Stimulated activated CD8-positive, alpha-beta memory T cell treated with anti-CD3 and anti-CD28 coated beads, Interleukin-15, amount 100 ng/mL, for 4 hours (primary cell): Measurements from ENCODE around the gene MSTO1.
"Not testable (repeated sequence)": the region's sequence is repeated elsewhere in the genome, so short reads cannot be mapped to it uniquely, and the experiment has no call there.

Source experiments
- DNase-seq, 2 donors: peaks; one replicate each; pipeline ENCODE4 v3.0.0-alpha.2; 2020; ENCODE audit warnings: low read depth in 2 of 2

MSTO1 gene

GRCh38 chr1:155609515-155610256 lies at the start of gene MSTO1:
Gene MSTO1 (plus strand): TSS chr1:155610218. CDS start chr1:155610249, 31 bp downstream.
- DNase-seq = peak; percentile 88 to 98

GRCh38 chr1:155561779-155562580 lies 48.0 kb upstream of the MSTO1 start:
- DNase-seq = peak in 1 of 2 donors; percentile 28

GRCh38 chr1:155562581-155563376 lies 47.2 kb upstream of the MSTO1 start, which contains the start of gene ASH1L:
Gene ASH1L (minus strand): TSS chr1:155562803. CDS start chr1:155521519, 41,284 bp downstream.
- peak; percentile 88 to 91 for DNase-seq

GRCh38 chr1:155563377-155564022 lies 46.5 kb upstream of the MSTO1 start:
- DNase-seq = not testable (repeated sequence)

- DNase-seq = no peak
Measured at GRCh38 chr1:155569988-155570592, 39.9 kb upstream of the MSTO1 start.

- DNase-seq = no peak
Measured at GRCh38 chr1:155570593-155570990, 39.4 kb upstream of the MSTO1 start.

GRCh38 chr1:155574077-155574476 lies 35.9 kb upstream of the MSTO1 start:
- no peak for DNase-seq

- DNase-seq = not testable (repeated sequence)
Measured at GRCh38 chr1:155575608-155576007, 34.4 kb upstream of the MSTO1 start.

GRCh38 chr1:155583846-155584245 lies 26.2 kb upstream of the MSTO1 start:
- not testable (repeated sequence) for DNase-seq

- DNase-seq = not testable (repeated sequence)
Measured at GRCh38 chr1:155589282-155589681, 20.7 kb upstream of the MSTO1 start.

- not testable (repeated sequence) for DNase-seq
Measured at GRCh38 chr1:155590516-155591247, 19.3 kb upstream of the MSTO1 start.

GRCh38 chr1:155591770-155592169 lies 18.2 kb upstream of the MSTO1 start:
- no peak for DNase-seq

GRCh38 chr1:155595877-155596474 lies 14.0 kb upstream of the MSTO1 start:
- DNase-seq = not testable (repeated sequence)

GRCh38 chr1:155596864-155597263 lies 13.2 kb upstream of the MSTO1 start:
- DNase-seq = no peak

- DNase-seq = no peak
Measured at GRCh38 chr1:155598842-155599331, 11.1 kb upstream of the MSTO1 start.

- not testable (repeated sequence) for DNase-seq
Measured at GRCh38 chr1:155599828-155600572, 10.0 kb upstream of the MSTO1 start.

- DNase-seq = no peak
Measured at GRCh38 chr1:155607708-155608107, 2.3 kb upstream of the MSTO1 start.

GRCh38 chr1:155608888-155609225 lies 1.2 kb upstream of the MSTO1 start:
- DNase-seq = no peak

- not testable (repeated sequence) for DNase-seq
Measured at GRCh38 chr1:155610257-155610647, 234 bp downstream of the MSTO1 start.
